Right atrium auricular region (tissue), 2 donors: ENCODE measurements around the gene CENPW. TPM values are rescaled to one million over a fixed set of nuclear protein-coding genes. Genes with fewer than 3 reads are reported as not detected.

ENCODE experiments used
- DNase-seq: peaks from one replicate; pipeline ENCODE4 v3.0.0-alpha.2; 2019; ENCODE audit warnings: low spot score
- H3K27ac ChIP-seq, 2 donors: fragments of 200-600 bp; sonication (generic); 1 replicate in 1 of 2; 2 replicates in 1 of 2; pipeline ENCODE4 v1.5.1; 2016 to 2019
- H3K27me3 ChIP-seq, 2 donors: fragments of 200-600 bp; sonication (generic); one replicate each; pipeline versions ENCODE4 v1.5.1 to v1.6.0; 2017 to 2019
- H3K36me3 ChIP-seq: fragments of 200-600 bp; sonication (generic); one replicate; pipeline ENCODE4 v1.5.1; 2016
- H3K4me1 ChIP-seq, 2 donors: fragments of 200-600 bp; sonication (generic); one replicate each; pipeline versions ENCODE4 v1.5.1 to v1.6.0; 2017 to 2019
- H3K4me3 ChIP-seq, 2 donors: fragments of 200-600 bp; sonication (generic); 1 replicate in 1 of 2; 2 replicates in 1 of 2; pipeline ENCODE4 v1.5.1; 2017 to 2019; ENCODE audit warnings: mild to moderate bottlenecking in 1 of 2, moderate library complexity in 1 of 2
- H3K9me3 ChIP-seq, 2 donors: fragments of 200-600 bp; sonication (generic); one replicate each; pipeline ENCODE4 v1.5.1; 2019
- total RNA-seq, 2 donors: library from RNA; depleted of rRNA; stranded (reverse); fragments of >200 nt; gene quantifications; one replicate each; pipeline ENCODE4 v1.1.0, GENCODE V29; 2016
- TF ChIP-seq, protein P1 (sequence below), 2 donors: fragments of 200-600 bp; sonication (generic); IDR thresholded peaks; one replicate each; pipeline ENCODE4 v1.5.1; 2019; ENCODE audit warnings: antibody characterized with exemption in 2 of 2

CENPW gene
- total RNA-seq, 2 donors from 2014 or later, result not detected

DNA sequence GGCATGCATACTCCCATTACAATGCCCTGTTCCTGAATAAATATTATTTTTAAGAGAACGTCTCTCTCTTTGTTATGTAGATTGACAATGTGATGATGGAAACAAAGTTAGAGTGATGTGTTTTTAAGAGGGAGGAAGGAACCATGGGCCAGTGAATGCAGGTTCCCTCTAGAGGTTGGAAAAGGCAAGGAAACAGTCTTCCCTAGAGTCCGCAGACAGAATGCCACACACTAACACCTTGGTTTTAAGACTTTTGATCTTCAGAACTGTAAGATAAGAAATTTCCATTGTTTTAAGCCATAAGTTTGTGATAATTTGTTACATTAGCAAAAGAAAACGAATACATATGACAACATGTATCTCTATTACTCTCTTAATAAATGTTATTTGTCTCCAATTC lies 4.7 kb upstream of the CENPW start:
- H3K27me3 ChIP-seq, result no peaks in the 10 kb centered on the region
- H3K4me1 ChIP-seq, result peaks cover 0 to under 1% of the 10 kb centered on the region in 2 donors
- no peaks in the 10 kb centered on the region for H3K9me3 ChIP-seq
- H3K27ac ChIP-seq, result no peak overlapping the region
- H3K36me3 ChIP-seq, result no peaks in the 10 kb centered on the region
- TF ChIP-seq, protein P1, sequence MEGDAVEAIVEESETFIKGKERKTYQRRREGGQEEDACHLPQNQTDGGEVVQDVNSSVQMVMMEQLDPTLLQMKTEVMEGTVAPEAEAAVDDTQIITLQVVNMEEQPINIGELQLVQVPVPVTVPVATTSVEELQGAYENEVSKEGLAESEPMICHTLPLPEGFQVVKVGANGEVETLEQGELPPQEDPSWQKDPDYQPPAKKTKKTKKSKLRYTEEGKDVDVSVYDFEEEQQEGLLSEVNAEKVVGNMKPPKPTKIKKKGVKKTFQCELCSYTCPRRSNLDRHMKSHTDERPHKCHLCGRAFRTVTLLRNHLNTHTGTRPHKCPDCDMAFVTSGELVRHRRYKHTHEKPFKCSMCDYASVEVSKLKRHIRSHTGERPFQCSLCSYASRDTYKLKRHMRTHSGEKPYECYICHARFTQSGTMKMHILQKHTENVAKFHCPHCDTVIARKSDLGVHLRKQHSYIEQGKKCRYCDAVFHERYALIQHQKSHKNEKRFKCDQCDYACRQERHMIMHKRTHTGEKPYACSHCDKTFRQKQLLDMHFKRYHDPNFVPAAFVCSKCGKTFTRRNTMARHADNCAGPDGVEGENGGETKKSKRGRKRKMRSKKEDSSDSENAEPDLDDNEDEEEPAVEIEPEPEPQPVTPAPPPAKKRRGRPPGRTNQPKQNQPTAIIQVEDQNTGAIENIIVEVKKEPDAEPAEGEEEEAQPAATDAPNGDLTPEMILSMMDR (IDR thresholded peaks at IDR 0.05), result no peak
- no peak overlapping the region for H3K4me3 ChIP-seq
- no peak for DNase-seq

DNA sequence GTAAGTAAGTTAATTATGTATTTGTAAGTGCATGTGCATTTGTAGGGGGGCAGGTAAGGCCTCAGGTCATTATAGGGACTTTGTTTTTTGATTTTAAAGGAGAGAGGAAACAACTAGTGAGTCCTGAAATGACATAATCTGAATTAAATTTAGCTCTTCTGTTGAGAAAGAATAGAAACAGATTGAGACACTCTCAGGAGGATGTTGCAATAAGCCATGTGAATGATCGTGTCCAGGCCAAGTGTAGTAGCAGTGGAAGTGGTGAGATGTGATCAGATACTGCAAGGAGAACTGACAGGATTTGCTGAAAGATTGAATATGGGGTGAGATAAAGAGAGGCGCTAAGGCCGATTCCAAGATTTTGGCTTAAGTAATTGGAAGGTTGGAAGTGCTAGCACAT lies 2.6 kb upstream of the CENPW start:
- Histone ChIP-seq H3K36me3 (no peaks in the 10 kb centered on the region), H3K4me1 (peaks cover 0 to 8% of the 10 kb centered on the region in 2 donors), H3K27ac (no peak overlapping the region), H3K4me3 (no peak overlapping the region), H3K9me3 (no peaks in the 10 kb centered on the region), H3K27me3 (no peaks in the 10 kb centered on the region)
- DNase-seq, result no peak
- TF ChIP-seq, protein P1 (IDR thresholded peaks at IDR 0.05), result no peak

DNA sequence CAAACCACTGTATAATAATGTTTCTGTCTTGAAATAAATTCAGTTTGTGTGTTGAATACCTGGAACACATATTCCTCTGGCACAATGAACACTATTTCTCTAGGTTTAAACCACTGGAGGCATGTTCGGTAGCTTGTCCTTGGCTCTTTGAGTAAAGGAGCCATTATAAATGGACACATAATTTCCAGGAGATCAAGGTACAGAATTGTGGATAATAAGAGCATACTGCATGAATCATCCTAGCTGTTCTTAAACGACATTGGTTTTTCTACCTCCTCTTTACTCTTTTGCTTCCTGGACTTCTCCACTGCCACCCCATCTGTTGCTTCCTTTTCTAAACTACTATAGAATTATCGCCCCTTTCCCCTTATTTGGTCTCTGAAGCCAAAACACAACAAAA lies 1.2 kb downstream of the CENPW start:
- TF ChIP-seq, protein P1 (IDR thresholded peaks at IDR 0.05), result no peak
- Histone ChIP-seq H3K4me3 (no peak overlapping the region), H3K36me3 (no peaks in the 10 kb centered on the region), H3K4me1 (peaks cover 0 to 8% of the 10 kb centered on the region in 2 donors), H3K27me3 (no peaks in the 10 kb centered on the region), H3K27ac (no peak overlapping the region), H3K9me3 (no peaks in the 10 kb centered on the region)
- DNase-seq, result no peak

DNA sequence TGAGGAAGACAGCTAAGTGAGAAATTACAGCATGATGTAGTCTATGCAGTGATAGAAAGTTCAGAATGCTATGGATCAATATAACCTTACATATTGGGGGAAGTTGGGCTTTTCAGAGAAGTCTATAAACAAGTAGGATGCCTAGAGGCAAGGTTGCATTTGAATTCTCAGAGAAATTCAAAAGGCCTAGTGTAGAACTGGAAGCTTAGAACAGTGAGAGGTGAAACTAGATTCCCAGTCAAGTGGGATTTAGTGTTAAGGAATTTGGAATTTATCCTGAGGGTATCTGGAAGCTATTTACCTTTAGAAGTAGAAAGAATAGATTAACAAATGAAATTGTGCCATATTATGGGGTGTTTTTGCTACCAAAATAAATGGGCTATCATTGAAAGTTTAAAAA lies 4.3 kb downstream of the CENPW start:
- no peaks in the 10 kb centered on the region for H3K36me3 ChIP-seq
- no peaks in the 10 kb centered on the region for H3K27me3 ChIP-seq
- no peak overlapping the region for H3K4me3 ChIP-seq
- no peak overlapping the region for H3K27ac ChIP-seq
- H3K9me3 ChIP-seq, result no peaks in the 10 kb centered on the region
- H3K4me1 ChIP-seq, result peaks cover 0 to 8% of the 10 kb centered on the region in 2 donors
- no peak for DNase-seq
- TF ChIP-seq, protein P1 (IDR thresholded peaks at IDR 0.05), result no peak

DNA sequence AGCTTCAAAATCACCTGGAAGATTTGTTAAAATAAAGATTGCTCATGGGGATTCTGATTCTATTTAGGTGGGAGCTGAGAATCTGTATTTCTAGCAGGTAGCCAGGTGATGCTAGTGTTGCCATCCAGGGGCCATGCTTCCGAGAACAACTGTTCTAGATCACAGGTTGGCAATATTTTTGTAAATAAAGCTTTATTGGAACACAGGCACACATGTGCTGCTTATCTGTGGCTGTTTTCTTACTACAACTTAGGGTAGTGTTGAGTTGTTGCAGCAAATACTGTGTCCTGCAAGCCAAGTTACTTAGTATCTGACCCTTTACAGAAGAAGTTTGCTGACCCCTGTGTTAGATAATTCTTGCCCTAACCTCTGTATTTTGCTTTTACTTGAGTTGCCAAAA lies 12.0 kb downstream of the CENPW start:
- H3K4me1 ChIP-seq, result no peaks in the 10 kb centered on the region
- TF ChIP-seq, protein P1 (IDR thresholded peaks at IDR 0.05), result no peak

DNA sequence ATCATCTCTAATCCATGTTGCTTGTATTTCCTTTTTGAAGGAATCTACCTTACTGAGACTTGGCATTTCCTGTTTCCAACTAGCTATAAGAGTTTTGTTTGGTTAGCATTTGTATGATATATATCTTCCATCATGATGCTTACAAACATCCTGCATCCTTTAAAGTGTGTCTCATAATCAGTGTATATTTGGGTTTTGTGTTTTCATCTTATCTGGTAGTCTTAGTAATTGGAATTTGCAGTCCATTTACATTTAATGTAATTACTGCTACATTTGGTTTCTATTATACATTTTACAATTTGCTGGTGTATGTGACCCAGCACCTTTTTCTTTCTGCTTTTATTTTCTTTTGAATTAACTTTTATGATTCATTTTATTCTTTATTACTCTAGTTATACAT lies 12.6 kb downstream of the CENPW start:
- no peak overlapping the region for H3K4me3 ChIP-seq
- peaks cover 0 to 14% of the 10 kb centered on the region in 2 donors for H3K9me3 ChIP-seq
- no peak for DNase-seq
- no peaks in the 10 kb centered on the region for H3K4me1 ChIP-seq
- H3K27me3 ChIP-seq, result no peaks in the 10 kb centered on the region
- TF ChIP-seq, protein P1 (IDR thresholded peaks at IDR 0.05), result no peak
- H3K36me3 ChIP-seq, result no peaks in the 10 kb centered on the region
- H3K27ac ChIP-seq, result no peak overlapping the region

More for the DNA sequence above, 12.0 kb downstream of the CENPW start:
- H3K27me3 ChIP-seq, result no peaks in the 10 kb centered on the region
- no peak for DNase-seq
- H3K36me3 ChIP-seq, result no peaks in the 10 kb centered on the region
- no peak overlapping the region for H3K27ac ChIP-seq
- H3K9me3 ChIP-seq, result peaks cover 0 to 9% of the 10 kb centered on the region in 2 donors
- H3K4me3 ChIP-seq, result no peak overlapping the region
